Brain microvascular endothelial cell (primary cell): ENCODE results near the gene SLC22A23.

Experiments
- DNase-seq: peaks from one replicate; pipeline ENCODE4 v3.0.0-alpha.2; 2020
- H3K27ac ChIP-seq: fragments of 250-450 bp; sonication (Bioruptor Pico); 2 replicates; pipeline ENCODE4 v1.5.1; 2020; ENCODE audit warnings: mild to moderate bottlenecking, moderate library complexity
- H3K27me3 ChIP-seq: fragments of 250-450 bp; sonication (Bioruptor Pico); replicated peaks from 2 replicates; pipeline ENCODE4 v1.5.1; 2020; ENCODE audit warnings: mild to moderate bottlenecking
- H3K36me3 ChIP-seq: fragments of 250-450 bp; sonication (Bioruptor Pico); replicated peaks from 2 replicates; pipeline ENCODE4 v1.5.1; 2020; ENCODE audit warnings: mild to moderate bottlenecking
- H3K4me3 ChIP-seq: 2 replicates; pipeline ENCODE4 v1.5.1; 2011; ENCODE audit warnings: low read depth, mild to moderate bottlenecking, control low read depth, low read length, moderate library complexity
- CTCF ChIP-seq: IDR thresholded peaks from 2 replicates; pipeline ENCODE4 v1.5.1; 2011; ENCODE audit warnings: low read depth, mild to moderate bottlenecking, moderate library complexity, low read length, control low read depth, inconsistent platforms; ENCODE audit errors: missing control alignments
- in situ Hi-C: cut with HindIII; loops from 2 replicates; pipeline ENCODE4 v1.10.0; 2017; ENCODE audit warnings: low sequenced_read_pairs, low pct_ligation_motif_present

The SLC22A23 gene

GRCh38 chr6:3347247-3347646 lies 109.6 kb downstream of the SLC22A23 start:
- H3K36me3 ChIP-seq, result no peaks in the 10 kb centered on the region
- no peak overlapping the region for H3K4me3 ChIP-seq
- in situ Hi-C loops, result no loop called here
- no peaks in the 10 kb centered on the region for H3K27me3 ChIP-seq
- TF ChIP-seq CTCF, result no peak
- H3K27ac ChIP-seq, result no peak overlapping the region
- DNase-seq, result no peak

- TF ChIP-seq CTCF, result no peak
- Histone ChIP-seq H3K27ac (no peak overlapping the region), H3K4me3 (no peak overlapping the region), H3K27me3 (no peaks in the 10 kb centered on the region), H3K36me3 (no peaks in the 10 kb centered on the region)
- DNase-seq, result no peak
- in situ Hi-C loops, result no loop called here
Measured at GRCh38 chr6:3346476-3346875, 110.4 kb downstream of the SLC22A23 start.

- H3K4me3 ChIP-seq, result no peak overlapping the region
- H3K36me3 ChIP-seq, result no peaks in the 10 kb centered on the region
- no peak for TF ChIP-seq CTCF
- in situ Hi-C loops, result no loop called here
- no peaks in the 10 kb centered on the region for H3K27me3 ChIP-seq
- no peak overlapping the region for H3K27ac ChIP-seq
- no peak for DNase-seq
Measured at GRCh38 chr6:3345836-3346235, 111.0 kb downstream of the SLC22A23 start.

GRCh38 chr6:3343089-3343883 lies 113.6 kb downstream of the SLC22A23 start:
- H3K4me3 ChIP-seq, result no peak overlapping the region
- no peaks in the 10 kb centered on the region for H3K36me3 ChIP-seq
- H3K27ac ChIP-seq, result no peak overlapping the region
- H3K27me3 ChIP-seq, result no peaks in the 10 kb centered on the region
- no peak for DNase-seq
- TF ChIP-seq CTCF, result no peak
- in situ Hi-C loops, result no loop called here

GRCh38 chr6:3341467-3341866 lies 115.4 kb downstream of the SLC22A23 start:
- H3K27ac ChIP-seq, result peak overlapping the region; percentile 60
- H3K27me3 ChIP-seq, result no peaks in the 10 kb centered on the region
- H3K36me3 ChIP-seq, result no peaks in the 10 kb centered on the region
- in situ Hi-C loops, result no loop called here
- no peak overlapping the region for H3K4me3 ChIP-seq
- peak; percentile 74 for DNase-seq
- TF ChIP-seq CTCF, result no peak

GRCh38 chr6:3340894-3341293 lies 116.0 kb downstream of the SLC22A23 start:
- no peak for TF ChIP-seq CTCF
- Histone ChIP-seq H3K4me3 (no peak overlapping the region), H3K36me3 (no peaks in the 10 kb centered on the region), H3K27ac (peak overlapping the region; percentile 60), H3K27me3 (no peaks in the 10 kb centered on the region)
- in situ Hi-C loops, result no loop called here
- no peak for DNase-seq
